Astrocyte (in vitro differentiated cells and primary cell): ENCODE results near the gene DPH2. TPM values are rescaled to one million over a fixed set of nuclear protein-coding genes. Genes with fewer than 3 reads are reported as not detected.

Source experiments
- DNase-seq: peaks from one replicate; pipeline ENCODE4 v3.0.0-alpha.2; 2010; ENCODE audit warnings: low read depth
- FAIRE-seq: peaks from 2 replicates; lab custom pipeline; 2011; peaks lifted over from hg19 to GRCh38; lab: Jason Lieb, UNC
- H2AFZ ChIP-seq: 2 replicates; pipeline ENCODE4 v1.6.0; 2012; ENCODE audit warnings: low read depth, low read length, inconsistent platforms
- H3K27ac ChIP-seq: 2 replicates; pipeline ENCODE4 v1.5.1; 2011; ENCODE audit warnings: low read depth, low read length, inconsistent platforms
- H3K27me3 ChIP-seq: 2 replicates; pipeline ENCODE4 v1.6.0; 2011; ENCODE audit warnings: low read length, inconsistent platforms; ENCODE audit not compliant: insufficient read depth
- H3K36me3 ChIP-seq: 2 replicates; pipeline ENCODE4 v1.5.1; 2011; ENCODE audit warnings: low read length, inconsistent platforms; ENCODE audit not compliant: insufficient read depth
- H3K4me1 ChIP-seq: 2 replicates; pipeline ENCODE4 v1.5.1; 2011; ENCODE audit warnings: low read length, inconsistent platforms; ENCODE audit not compliant: insufficient read depth
- H3K4me2 ChIP-seq: 2 replicates; pipeline ENCODE4 v1.6.0; 2012; ENCODE audit warnings: low read length, inconsistent platforms
- H3K4me3 ChIP-seq: 2 replicates; pipeline ENCODE4 v1.5.1; 2011; ENCODE audit warnings: low read depth, mild to moderate bottlenecking, low read length, inconsistent platforms; ENCODE audit not compliant: insufficient read depth
- H3K79me2 ChIP-seq: 2 replicates; pipeline ENCODE4 v1.6.0; 2012; ENCODE audit warnings: mild to moderate bottlenecking, low read length, inconsistent platforms; ENCODE audit not compliant: insufficient read depth
- H3K9ac ChIP-seq: 2 replicates; pipeline ENCODE4 v1.6.0; 2012; ENCODE audit warnings: mild to moderate bottlenecking, low read length, inconsistent platforms
- H3K9me3 ChIP-seq: 2 replicates; pipeline ENCODE4 v1.5.1; 2012; ENCODE audit warnings: low read depth, mild to moderate bottlenecking, low read length, inconsistent platforms; ENCODE audit not compliant: insufficient read depth
- H4K20me1 ChIP-seq: 2 replicates; pipeline ENCODE4 v1.6.0; 2012; ENCODE audit warnings: low read length, inconsistent platforms; ENCODE audit not compliant: insufficient read depth
- H3K27ac Mint-ChIP-seq: one replicate; pipeline ENCODE4 v1.8.0; 2021; ENCODE audit warnings: mild to moderate bottlenecking, mixed read lengths; ENCODE audit not compliant: unreplicated experiment
- H3K27me3 Mint-ChIP-seq: one replicate; pipeline ENCODE4 v1.8.0; 2021; ENCODE audit warnings: low read depth, mixed read lengths; ENCODE audit not compliant: unreplicated experiment
- H3K36me3 Mint-ChIP-seq: one replicate; pipeline ENCODE4 v1.8.0; 2021; ENCODE audit warnings: low read depth, mixed read lengths; ENCODE audit not compliant: unreplicated experiment
- H3K4me1 Mint-ChIP-seq: one replicate; pipeline ENCODE4 v1.8.0; 2021; ENCODE audit warnings: low read depth, mixed read lengths; ENCODE audit not compliant: unreplicated experiment
- H3K4me3 Mint-ChIP-seq: one replicate; pipeline ENCODE4 v1.8.0; 2021; ENCODE audit warnings: mild to moderate bottlenecking, moderate library complexity, mixed read lengths; ENCODE audit not compliant: unreplicated experiment
- H3K9me3 Mint-ChIP-seq: one replicate; pipeline ENCODE4 v1.8.0; 2021; ENCODE audit warnings: mild to moderate bottlenecking, mixed read lengths; ENCODE audit not compliant: unreplicated experiment
- CTCF ChIP-seq: IDR thresholded peaks from 2 replicates; pipeline ENCODE4 v1.5.1; 2011; ENCODE audit warnings: low read depth, mild to moderate bottlenecking, inconsistent platforms, low read length, moderate library complexity; ENCODE audit not compliant: insufficient read depth
- EZH2 ChIP-seq: IDR thresholded peaks from 2 replicates; pipeline ENCODE4 v1.6.1; 2012; ENCODE audit warnings: mild to moderate bottlenecking, low read length, inconsistent platforms; ENCODE audit not compliant: insufficient read depth
- total RNA-seq: library from RNA; stranded (reverse); gene quantifications from 2 replicates; pipeline ENCODE4 v1.2.1, GENCODE V29; 2021

DPH2 gene
- total RNA-seq, 1 donor from 2014 or later = 31.6 TPM

DNA sequence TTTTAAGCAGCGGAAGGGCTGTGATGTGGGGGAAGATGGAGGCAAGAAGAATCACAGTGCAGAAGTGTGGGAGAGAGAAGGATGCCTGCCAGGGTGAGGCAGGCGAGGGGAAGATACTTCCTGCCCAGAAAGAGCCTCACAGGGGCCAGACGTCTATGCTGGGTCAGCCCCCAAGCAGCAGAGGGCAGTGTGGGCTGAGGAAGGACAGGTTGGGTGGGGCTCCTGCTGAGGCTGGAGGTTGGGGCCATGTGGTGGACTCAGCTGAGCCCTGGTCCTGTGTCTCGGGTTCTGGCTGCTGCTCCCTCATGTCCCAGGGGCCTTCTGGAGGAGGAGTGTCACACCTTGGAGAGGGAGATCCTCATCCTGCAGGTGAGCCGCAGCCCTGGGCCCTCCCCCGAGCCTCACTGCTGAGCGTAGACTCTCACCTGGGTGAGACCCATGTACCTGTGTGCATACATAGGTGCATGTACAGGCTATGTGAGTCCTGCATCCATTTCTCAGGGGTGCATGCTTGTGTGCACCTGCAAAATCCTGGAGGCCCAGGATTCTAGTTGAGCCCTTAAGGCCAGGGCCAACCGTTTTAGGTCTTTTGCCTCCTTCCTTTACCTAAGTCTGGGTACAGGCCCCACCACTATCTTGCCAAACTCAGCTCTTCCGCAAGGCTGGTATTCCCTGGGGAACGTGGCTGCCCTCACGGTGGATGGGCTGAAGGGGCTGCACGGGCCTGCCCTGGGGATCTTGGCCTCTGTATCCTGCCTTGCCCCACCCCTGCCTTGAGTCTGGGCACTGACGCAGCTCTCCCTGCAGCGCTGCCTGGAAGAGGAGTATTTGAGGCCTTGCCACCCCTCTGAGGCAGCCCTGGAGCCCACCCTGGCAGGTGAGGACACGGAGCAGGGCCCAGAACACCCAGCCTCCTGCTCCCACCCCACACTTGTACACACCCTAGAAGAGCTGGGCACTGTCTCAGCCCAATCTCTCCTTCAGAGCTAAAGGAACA, 25.3 kb downstream of the DPH2 start:
- Histone ChIP-seq H3K4me3 (no peak overlapping the region), H4K20me1 (no peaks in the 10 kb centered on the region), H3K27me3 (no peaks in the 10 kb centered on the region), H3K27ac (no peak overlapping the region), H3K9ac (no peak overlapping the region), H2AFZ (no peak overlapping the region), H3K79me2 (no peaks in the 10 kb centered on the region), H3K4me1 (peaks cover 6% of the 10 kb centered on the region), H3K36me3 (no peaks in the 10 kb centered on the region), H3K4me2 (no peak overlapping the region), H3K9me3 (no peaks in the 10 kb centered on the region)
- H3K9me3 Mint-ChIP-seq = peaks cover 2% of the 10 kb centered on the region
- H3K27ac Mint-ChIP-seq = no peak overlapping the region
- TF ChIP-seq EZH2 (no peak), CTCF (no peak)
- DNase-seq (no peak), FAIRE-seq (no peak)
- no peak overlapping the region for H3K4me3 Mint-ChIP-seq
- H3K4me1 Mint-ChIP-seq = peaks cover 2% of the 10 kb centered on the region
- peaks cover 2% of the 10 kb centered on the region for H3K27me3 Mint-ChIP-seq
- peaks cover 10% of the 10 kb centered on the region for H3K36me3 Mint-ChIP-seq

GRCh38 chr1:43995984-43996732, 26.3 kb downstream of the DPH2 start:
- Histone ChIP-seq H3K9ac (no peak overlapping the region), H3K4me3 (no peak overlapping the region), H3K27ac (no peak overlapping the region), H4K20me1 (no peaks in the 10 kb centered on the region), H3K4me1 (peaks cover 1% of the 10 kb centered on the region), H2AFZ (no peak overlapping the region), H3K9me3 (no peaks in the 10 kb centered on the region), H3K4me2 (no peak overlapping the region), H3K27me3 (no peaks in the 10 kb centered on the region), H3K36me3 (no peaks in the 10 kb centered on the region), H3K79me2 (no peaks in the 10 kb centered on the region)
- DNase-seq (no peak), FAIRE-seq (no peak)
- TF ChIP-seq CTCF = no peak
- Mint-ChIP-seq H3K9me3 (peaks cover 2% of the 10 kb centered on the region), H3K4me3 (no peak overlapping the region), H3K36me3 (peaks cover 13% of the 10 kb centered on the region), H3K27me3 (peaks cover 2% of the 10 kb centered on the region), H3K4me1 (peaks cover 2% of the 10 kb centered on the region), H3K27ac (no peak overlapping the region)
